GM21423 (cell line): ENCODE measurements around the gene C1orf198.
"Not testable (repeated sequence)": the region's sequence is repeated elsewhere in the genome, so short reads cannot be mapped to it uniquely, and the experiment has no call there.

Source experiments
- ATAC-seq: cut with Tn5 transposase; IDR thresholded peaks from one replicate; pipeline ENCODE4 v1.9.1; 2021; ENCODE audit warnings: mild to moderate bottlenecking, moderate library complexity; ENCODE audit not compliant: unreplicated experiment

C1orf198 gene

GRCh38 chr1:230861970-230862595 is 6.2 kb downstream of the C1orf198 start:
- ATAC-seq: no peak

DNA sequence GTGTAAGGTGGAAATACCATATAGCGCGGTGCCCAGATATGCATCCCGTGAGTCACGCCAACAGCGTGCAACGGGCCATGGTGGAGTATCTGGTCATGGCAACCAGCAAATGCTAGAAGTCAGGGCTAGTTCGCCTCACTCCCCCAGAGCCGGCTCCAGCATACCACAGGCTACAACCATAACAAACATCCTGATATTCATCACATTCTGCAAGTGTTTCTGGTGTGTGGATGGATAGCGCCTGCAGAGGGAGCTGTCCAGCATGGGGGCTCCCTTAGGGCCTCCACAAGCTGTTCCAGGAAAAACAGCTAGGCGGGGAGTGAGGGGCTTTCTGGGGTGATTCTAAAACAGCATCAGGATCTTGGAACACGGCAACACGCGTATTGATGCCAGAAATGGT is 6.8 kb downstream of the C1orf198 start:
- ATAC-seq: no peak

DNA sequence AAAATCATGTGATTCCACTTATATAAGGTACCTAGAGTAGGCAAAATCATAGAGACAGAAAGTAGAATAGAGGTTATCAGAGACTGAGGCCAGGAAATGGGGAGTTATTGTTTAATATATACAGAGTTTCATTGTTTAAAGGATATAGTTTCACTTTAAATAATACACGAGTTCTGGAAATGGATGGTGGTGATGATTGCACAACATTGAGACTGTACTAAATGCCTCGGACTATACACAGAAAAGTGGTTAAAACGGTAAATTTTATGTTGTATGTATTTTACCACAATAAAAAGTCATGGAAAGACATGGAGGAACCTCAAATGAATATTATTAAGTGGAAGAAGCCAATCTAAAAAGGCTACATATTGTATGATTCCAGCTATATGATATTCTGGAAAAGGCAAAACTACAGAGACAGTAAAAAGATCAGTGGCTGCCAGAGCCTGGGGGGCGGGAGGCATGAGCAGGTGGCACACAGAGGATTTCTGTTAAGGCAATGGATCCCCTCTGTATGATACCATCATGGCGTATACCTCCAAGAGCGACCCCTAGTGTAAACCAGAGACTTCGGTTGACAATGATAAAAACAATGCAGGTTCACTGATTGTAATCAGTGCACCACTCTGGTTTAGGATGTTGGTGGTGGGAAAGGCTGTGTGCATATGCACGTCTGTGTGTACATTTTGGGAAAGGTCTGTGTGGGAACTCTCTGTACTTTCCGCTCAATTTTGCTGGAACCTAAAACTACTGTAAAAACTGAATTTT is 7.5 kb downstream of the C1orf198 start:
- ATAC-seq: no peak

DNA sequence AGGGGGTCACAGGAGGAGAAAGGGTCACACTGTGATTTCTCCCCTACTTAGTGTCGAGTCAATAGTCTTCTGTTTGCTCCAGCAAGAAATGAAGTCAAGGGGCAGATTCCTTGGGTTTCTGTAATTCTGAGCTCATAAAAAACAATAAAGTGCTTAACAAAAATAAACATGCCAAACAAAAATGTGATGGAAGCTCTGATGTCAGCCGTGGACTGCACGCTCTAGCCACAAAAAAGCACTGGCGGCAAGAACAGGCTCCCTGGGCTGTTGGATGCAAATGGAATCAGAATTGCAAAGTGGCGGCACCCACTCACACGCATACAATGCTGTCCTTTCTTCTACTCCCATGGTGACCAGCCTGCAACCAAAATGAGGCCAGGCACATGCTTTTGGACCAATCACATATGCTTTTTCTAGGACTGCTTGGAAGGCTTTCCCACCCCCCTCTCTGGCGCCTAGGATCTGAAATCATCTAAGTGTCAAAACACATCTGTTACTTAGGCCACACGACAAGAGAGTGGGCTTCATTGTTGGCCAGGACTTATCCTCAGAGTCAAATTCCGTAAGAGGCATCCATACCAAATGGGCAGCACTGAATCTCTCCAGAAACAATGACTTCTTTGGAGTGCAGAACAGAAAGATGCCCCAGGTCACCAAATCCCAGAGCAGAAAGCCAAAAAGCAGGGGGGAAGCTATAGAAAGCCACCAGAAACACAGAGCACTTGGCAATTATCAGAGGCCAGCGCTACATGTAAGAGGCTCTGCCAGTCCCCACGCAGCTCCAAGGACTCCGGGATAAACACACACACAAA is 9.2 kb downstream of the C1orf198 start:
- no peak for ATAC-seq

- no peak for ATAC-seq
Measured at GRCh38 chr1:230858236-230858820, 10.0 kb downstream of the C1orf198 start.

DNA sequence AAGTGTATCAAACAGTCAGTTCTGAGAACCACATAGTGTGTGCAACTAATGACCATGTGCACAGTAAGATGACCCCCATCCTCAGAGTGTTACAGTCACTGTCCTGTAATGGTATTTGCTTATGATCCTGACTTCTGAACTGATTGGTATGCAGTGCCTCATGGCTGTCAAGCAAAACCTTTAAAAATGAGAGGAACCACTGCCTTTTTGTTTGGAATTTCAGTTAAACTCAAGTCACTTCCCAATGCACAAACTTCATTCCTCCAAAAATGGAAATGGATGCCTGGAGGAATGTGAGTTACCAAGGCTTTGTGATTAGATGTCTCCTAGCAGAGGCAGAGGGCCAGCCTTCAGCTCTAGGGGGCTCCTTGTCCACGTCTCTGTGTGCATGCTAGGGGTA is 10.5 kb downstream of the C1orf198 start:
- ATAC-seq: no peak

DNA sequence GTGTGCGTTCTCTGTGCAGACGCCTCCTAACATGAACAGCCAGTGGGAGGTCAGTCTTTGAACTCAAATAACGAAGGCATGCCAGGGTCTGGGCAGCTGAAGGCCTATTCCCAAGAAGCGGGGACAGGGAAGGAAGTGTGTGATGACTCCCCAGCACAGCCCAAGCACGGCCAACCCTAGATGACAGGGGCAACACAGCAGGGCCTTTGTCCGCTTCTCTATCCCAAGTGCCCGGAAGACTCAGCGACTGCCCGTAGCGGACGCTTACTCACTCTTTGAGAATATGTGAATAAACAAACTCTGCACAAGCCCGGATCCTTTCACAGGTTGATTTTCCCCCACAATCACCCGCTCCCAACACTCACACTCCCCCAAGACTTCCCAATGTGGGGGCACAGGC is 11.2 kb downstream of the C1orf198 start:
- no peak for ATAC-seq

- ATAC-seq: no peak
Measured at GRCh38 chr1:230855886-230856285, 12.4 kb downstream of the C1orf198 start.

DNA sequence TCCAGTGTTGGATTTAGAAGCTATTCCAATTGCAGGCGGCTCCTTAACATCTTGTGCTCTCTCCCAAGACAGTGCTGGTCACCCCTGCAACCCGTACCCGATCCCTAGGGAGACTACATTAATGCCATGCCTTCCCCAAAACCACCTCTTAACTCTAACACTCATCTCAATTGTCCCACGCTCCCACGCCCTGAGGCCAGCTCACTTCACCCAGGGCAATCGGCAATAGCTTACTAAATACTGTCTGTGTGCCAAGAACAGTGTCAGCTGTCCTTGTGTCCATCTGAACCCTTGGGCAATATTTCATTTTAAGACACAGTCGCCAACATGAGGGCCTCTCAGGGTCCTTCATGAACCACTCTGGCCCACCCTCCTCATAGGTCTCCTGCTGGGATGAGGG is 13.9 kb downstream of the C1orf198 start:
- ATAC-seq: no peak

DNA sequence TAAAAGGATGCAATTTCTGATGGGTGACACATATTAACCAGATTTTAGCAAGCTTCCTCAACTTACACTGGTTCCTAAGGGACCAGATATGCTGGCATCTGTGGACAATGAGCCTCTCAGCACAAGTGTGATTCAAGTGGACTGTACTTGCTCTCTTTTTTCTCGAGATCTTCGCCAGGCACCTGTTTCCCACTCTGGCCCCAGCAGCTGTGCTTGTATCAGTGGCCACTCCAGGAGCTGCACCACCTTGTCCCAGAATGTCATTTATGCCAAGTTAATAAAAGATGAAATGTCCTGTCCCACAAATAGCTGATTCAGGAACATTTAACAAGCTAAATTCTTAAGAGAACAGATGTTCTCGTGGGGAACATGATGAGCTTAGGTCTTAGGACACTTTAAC is 14.6 kb downstream of the C1orf198 start:
- no peak for ATAC-seq

DNA sequence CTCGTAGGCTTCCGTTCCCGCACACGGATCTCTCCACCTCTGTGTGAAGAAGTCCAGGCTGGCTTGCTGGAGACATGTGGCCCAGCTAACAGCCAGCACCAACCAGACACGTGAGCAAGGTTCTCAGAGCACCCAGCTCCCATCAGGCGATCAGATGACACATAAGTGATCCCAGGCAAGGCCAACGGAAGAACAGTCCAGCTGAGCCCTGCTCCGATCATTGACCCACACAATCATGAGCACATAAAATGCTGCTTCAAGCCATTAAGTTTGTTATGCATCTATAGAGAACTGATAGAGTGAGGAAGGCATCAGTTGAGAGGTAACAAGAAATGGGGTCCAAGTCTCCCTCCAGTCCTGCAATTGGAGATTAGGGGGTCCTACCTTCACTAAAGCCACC is 15.4 kb downstream of the C1orf198 start:
- no peak for ATAC-seq

GRCh38 chr1:230851291-230851691 is 17.0 kb downstream of the C1orf198 start:
- no peak for ATAC-seq

DNA sequence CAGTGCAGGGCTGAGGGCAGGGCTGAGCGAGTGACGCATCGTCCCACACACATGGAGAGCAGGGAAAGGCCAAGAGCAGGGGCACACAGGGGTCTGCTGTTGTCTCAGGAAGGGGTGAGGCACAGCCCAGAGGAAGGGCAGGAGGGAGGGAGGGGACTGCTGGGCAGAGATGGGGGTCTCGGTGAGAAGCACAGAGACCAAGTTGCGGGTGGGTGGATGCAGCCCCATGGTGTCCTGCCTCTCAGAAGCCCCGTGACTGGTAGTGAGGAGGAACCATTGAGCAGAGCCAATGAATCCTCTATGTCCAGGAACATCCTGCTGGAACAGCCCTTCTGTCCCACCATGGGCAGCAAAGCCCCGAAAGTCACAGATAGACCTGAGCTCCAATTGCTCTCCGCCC is 17.8 kb downstream of the C1orf198 start:
- no peak for ATAC-seq

DNA sequence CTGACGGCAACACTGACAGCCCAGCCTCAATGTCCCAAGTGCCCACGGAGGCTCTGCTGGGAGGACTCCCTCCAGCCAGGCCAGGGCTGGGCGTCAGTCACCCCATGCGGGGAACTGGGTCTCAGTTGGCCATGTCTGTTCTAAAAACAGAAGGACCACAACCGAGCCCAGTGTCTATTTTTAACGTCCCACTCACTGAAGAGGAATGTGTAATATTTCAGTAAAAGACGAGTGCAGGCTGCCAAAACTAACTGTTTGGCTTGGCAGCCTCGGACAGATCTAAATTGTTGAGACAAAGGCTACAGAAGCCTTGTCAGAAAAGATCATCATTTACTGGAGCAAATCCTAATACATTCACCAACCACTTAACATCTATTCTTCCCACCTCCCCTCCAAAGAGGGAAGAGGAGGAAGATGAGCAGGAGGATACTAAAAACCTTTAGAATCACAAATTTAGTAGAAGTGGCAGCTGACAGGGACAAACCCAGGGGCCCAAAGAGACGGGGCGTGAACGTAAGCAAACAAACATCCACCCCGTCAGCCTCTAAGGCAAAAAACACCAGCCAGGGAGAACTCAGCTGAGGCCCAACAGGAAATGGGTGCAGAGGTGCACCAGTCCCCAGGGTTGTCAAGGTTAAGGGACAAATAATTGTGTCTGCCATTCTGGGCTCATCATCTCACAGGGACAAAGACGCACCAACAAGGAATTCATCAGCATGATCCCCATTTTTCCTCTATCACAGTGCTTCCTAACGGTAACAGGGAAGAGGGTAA is 18.7 kb downstream of the C1orf198 start:
- ATAC-seq: no peak

- no peak for ATAC-seq
Measured at GRCh38 chr1:230848235-230848634, 20.1 kb downstream of the C1orf198 start.

DNA sequence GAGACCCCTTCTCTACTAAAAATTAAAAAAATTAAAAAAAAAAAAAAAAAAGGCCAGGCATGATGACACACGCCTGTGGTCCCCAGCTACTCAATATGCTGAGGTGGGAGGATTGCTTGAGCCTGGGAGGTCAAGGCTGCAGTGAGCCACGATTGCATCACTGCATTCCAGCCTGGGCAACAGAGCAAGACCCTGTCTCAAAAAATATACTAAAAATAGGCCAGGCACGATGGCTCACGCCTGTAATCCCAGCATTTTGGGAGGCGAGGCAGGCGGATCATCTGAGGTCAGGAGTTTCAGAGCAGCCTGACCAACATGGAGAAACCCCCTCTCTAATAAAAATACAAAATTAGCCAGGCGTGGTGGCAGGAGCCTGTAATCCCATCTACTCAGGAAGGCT is 23.1 kb downstream of the C1orf198 start:
- not testable (repeated sequence) for ATAC-seq

GRCh38 chr1:230844561-230844960 is 23.8 kb downstream of the C1orf198 start:
- no peak for ATAC-seq

- no peak for ATAC-seq
Measured at GRCh38 chr1:230843503-230844309, 24.6 kb downstream of the C1orf198 start.

- no peak for ATAC-seq
Measured at GRCh38 chr1:230842801-230843200, 25.5 kb downstream of the C1orf198 start.

GRCh38 chr1:230839173-230839572 is 29.1 kb downstream of the C1orf198 start:
- no peak for ATAC-seq
